DMS 273 (cell line): Measurements from ENCODE around the gene E2F4.

Source experiments
- DNase-seq: peaks from one replicate; lab custom pipeline; 2025; ENCODE audit not compliant: unreplicated experiment; lab: John Stamatoyannopoulos, UW

Gene E2F4

DNA sequence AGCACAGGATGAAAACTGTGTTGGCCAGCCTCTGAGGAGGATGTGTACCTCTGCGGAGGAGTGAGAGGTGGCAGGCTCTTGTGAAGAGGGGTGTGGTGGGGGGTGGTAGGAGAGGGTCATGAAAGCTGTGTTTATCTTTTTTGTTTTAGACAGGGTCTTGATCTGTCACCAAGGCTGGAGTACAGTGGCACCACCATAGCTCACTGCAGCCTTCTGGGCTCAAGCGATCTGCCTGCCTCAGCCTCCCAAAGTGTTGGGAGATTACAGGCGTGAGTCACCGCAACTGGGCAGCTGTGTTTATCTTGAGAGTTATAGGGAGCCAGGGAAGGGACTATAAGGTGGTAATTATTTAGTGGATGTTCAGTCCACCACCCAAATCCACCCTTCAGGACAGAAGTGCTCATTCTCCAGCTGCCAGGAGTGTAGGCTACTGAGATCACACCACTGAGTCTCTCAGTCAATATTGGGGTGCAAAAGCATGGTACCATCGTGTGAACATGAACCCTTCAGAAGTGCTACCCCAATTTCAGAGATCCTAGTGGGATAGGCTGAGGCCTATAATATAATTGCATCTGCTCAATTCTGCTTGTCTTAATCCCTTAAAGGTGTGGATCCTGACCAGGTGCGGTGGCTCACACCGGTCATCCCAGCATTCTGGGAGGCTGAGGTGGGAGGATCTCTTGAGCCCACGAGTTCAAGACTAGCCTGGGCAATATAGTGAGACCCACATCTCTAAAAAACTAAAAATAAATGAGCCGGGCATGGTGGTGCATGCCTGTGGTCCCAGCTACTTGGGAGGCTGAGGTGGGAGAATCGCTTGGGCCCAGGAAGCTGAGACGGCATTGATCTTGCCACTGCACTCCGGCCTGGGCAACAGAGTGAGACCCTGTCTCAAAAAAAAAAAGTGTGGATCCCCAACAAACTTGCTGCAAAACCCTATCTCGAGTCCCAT lies 1.2 kb upstream of the E2F4 start:
- DNase-seq = no peak

DNA sequence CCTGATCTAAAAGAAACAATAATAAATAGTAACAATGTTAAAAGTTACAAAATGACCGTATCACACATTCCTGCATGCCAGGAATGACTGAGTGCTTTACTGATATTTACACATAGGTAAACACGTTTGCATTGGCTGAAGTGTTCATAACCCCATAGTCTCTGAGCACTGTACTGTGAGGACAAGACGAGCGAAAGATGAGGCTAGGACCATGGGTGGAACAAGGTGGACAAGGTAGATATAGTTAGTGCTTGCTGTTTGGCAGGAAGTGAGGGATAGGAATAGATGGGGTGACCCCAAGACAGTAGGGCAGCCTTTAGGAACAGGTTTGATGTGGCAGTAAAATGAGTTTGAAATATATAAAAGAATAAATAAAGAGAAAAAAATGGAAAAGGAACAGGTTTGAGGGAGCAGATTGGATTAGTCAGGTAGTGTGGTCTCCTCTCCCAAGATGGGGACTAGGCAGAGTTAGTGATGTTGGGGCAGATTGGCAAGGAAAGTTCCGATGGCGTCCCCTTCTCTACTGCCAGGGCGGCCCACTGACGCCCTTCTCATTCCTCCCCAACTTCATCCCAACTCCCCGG lies 452 bp upstream of the E2F4 start:
- DNase-seq = no peak

- no peak for DNase-seq
Observed at GRCh38 chr16:67192781-67193361, 916 bp downstream of the E2F4 start.

GRCh38 chr16:67193536-67193935 lies 1.6 kb downstream of the E2F4 start:
- no peak for DNase-seq

- no peak for DNase-seq
Observed at GRCh38 chr16:67194260-67194659, 2.3 kb downstream of the E2F4 start.

DNA sequence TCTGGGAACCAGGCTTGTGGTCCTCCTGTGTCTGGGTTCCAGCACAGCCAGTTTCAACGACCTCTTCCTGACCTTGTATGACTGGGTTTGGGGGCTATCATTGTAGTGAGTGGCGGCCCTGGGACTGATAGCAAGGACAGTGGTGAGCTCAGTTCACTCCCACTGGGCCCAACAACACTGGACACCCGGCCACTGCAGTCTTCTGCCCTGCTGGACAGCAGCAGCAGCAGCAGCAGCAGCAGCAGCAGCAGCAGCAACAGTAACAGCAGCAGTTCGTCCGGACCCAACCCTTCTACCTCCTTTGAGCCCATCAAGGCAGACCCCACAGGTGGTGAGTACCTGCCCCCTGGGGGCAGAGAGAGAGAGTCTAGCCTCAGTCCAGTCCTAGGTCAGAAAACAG lies 3.7 kb downstream of the E2F4 start:
- no peak for DNase-seq

GRCh38 chr16:67196881-67197280 lies 4.9 kb downstream of the E2F4 start:
- no peak for DNase-seq

DNA sequence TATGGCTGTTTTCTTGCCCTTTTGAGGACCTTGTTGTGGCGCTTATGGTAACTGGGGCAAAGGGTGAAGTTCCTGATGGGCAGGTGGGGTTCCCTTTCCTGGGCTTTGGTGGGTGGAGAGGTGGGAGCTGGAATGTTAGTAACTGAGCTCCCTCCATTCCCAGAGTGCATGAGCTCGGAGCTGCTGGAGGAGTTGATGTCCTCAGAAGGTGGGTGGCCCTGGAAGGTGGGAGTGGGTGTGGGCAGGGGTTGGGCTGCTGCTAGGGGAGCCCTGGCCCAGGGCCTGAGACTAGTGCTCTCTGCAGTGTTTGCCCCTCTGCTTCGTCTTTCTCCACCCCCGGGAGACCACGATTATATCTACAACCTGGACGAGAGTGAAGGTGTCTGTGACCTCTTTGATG lies 5.7 kb downstream of the E2F4 start:
- DNase-seq = no peak

DNA sequence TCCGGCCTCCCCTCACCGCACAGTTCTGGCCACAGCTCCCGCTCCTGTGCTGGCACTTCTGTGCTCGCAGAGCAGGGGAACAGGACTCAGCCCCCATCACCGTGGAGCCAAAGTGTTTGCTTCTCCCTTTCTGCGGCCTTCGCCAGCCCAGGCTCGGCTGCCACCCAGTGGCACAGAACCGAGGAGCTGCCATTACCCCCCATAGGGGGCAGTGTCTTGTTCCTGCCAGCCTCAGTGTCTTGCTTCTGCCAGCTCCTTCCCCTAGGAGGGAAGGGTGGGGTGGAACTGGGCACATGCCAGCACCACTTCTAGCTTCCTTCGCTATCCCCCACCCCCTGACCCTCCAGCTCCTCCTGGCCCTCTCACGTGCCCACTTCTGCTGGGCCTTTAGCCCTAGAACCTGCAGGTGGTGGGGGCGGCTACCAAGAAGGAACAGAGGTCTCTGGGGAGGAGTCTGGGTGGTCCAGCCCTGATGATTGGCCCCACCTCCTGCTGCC lies 6.3 kb downstream of the E2F4 start:
- DNase-seq = peak; percentile 81

GRCh38 chr16:67199011-67199807 lies 7.3 kb downstream of the E2F4 start, which contains the start of gene ELMO3:
Gene ELMO3 (plus strand): TSS chr16:67199131. CDS start chr16:67199327, 196 bp downstream.
- DNase-seq = no peak

- no peak for DNase-seq
Observed at GRCh38 chr16:67199808-67200198, 7.8 kb downstream of the E2F4 start.

- no peak for DNase-seq
Observed at GRCh38 chr16:67200491-67200890, 8.5 kb downstream of the E2F4 start.

DNA sequence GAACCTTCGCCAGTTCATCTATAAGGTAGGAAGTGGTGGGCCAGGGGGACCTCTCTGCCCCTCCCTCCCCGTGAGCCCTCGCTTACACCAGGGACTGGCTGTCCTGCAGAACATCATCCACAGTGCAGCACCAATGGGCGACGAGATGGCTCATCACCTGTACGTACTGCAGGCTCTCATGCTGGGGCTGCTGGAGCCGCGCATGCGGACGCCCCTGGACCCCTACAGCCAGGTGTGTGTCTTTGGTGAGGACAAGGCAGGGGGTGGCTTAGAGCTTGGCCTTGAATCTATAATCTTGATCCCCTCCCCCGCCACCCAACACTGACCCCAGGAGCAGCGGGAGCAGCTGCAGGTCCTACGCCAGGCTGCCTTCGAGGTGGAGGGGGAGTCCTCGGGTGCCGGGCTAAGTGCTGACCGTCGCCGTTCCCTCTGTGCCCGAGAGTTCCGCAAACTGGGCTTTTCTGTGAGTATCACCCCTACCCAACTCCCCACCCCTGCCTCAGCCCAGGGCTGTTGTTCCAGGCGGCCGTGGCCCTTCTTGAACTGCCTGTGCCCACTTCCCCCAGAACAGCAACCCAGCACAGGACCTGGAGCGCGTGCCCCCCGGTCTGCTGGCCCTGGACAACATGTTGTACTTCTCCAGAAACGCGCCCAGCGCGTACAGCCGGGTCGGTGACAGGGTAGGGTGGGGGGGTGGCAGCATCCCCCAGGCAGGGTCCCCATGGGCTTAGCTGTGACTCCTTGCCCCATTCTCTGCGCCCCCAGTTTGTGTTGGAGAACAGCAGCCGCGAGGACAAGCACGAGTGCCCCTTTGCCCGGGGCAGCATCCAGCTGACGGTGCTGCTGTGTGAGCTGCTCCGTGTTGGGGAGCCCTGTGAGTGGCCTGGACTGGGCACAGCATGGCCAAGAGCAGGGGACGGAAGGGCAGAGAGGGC lies 9.7 kb downstream of the E2F4 start:
- DNase-seq = no peak

DNA sequence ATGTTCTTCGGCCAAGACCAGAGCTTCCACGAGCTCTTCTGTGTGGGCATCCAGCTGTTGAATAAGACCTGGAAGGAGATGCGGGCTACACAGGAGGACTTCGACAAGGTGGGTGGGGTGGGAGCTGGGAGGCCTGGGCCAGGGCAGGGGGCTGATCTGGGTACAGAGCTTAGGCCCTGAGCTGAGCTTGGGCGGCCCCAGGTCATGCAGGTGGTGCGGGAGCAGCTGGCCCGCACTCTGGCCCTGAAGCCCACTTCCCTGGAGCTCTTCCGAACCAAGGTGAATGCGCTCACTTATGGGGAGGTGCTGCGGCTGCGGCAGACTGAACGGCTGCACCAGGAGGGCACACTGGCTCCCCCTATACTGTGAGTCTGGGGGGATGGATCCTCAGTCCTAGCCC lies 10.5 kb downstream of the E2F4 start:
- no peak for DNase-seq

GRCh38 chr16:67202956-67203493 lies 11.1 kb downstream of the E2F4 start:
- no peak for DNase-seq

- DNase-seq = no peak
Observed at GRCh38 chr16:67204076-67204475, 12.1 kb downstream of the E2F4 start.

GRCh38 chr16:67206129-67206837 lies 14.3 kb downstream of the E2F4 start:
- DNase-seq = no peak

- no peak for DNase-seq
Observed at GRCh38 chr16:67206838-67207248, 14.9 kb downstream of the E2F4 start.
